Measurements from ENCODE around the gene BABAM2.

BABAM2 gene

GRCh38 chr2:28163627-28164279 is 273.2 kb downstream of the BABAM2 start:
- TF ChIP-seq SCRT2 (tag by site-specific recombination; IDR thresholded peaks at IDR 0.05) (peak; percentile 72), IKZF3 (tag by site-specific recombination; IDR thresholded peaks at IDR 0.05) (no peak), ZNF175 (tag by site-specific recombination; IDR thresholded peaks at IDR 0.05) (no peak), ZNF121 (tag by site-specific recombination; IDR thresholded peaks at IDR 0.05) (no peak)
- ChIA-PET CTCF (interaction anchor here (0.9 kb wide), 1 partner anchor 8 kb away, joined by 6 read pairs; no protein-coding TSS in a partner anchor), POLR2A (no interaction called here)
- Histone ChIP-seq H3K4me1 (ENCODE audit: control insufficient read depth, insufficient read depth, low read length) (peaks cover 6% of the 10 kb centered on the region; the same call in 1 of the 2 replicates), H3K4me3 (ENCODE audit: low read depth, low read length) (no peak overlapping the region), H3K36me3 (ENCODE audit: control insufficient read depth in 2 of 2, insufficient read depth in 1 of 2, low read length in 2 of 2) (no peaks in the 10 kb centered on the region), H3K9me3 (ENCODE audit: control insufficient read depth, insufficient read depth, low read depth, low read length) (no peaks in the 10 kb centered on the region), H3K27ac (ENCODE audit: extremely low read depth, low read depth, low read length) (no peak overlapping the region)

- Histone ChIP-seq H3K36me3 (ENCODE audit: control insufficient read depth in 2 of 2, insufficient read depth in 1 of 2, low read length in 2 of 2) (no peaks in the 10 kb centered on the region), H3K9me3 (ENCODE audit: control insufficient read depth, insufficient read depth, low read depth, low read length) (no peaks in the 10 kb centered on the region), H3K27ac (ENCODE audit: extremely low read depth, low read depth, low read length) (no peak overlapping the region), H3K4me1 (ENCODE audit: control insufficient read depth, insufficient read depth, low read length) (peaks cover 6% of the 10 kb centered on the region; the same call in 1 of the 2 replicates), H3K4me3 (ENCODE audit: low read depth, low read length) (no peak overlapping the region)
- ChIA-PET POLR2A (no interaction called here), CTCF (interaction anchor here (0.9 kb wide), 1 partner anchor 9 kb away, joined by 6 read pairs; no protein-coding TSS in a partner anchor)
- TF ChIP-seq FEZF1 (tag by site-specific recombination; IDR thresholded peaks at IDR 0.05) (peak; percentile 76), ZNF2 (tag by site-specific recombination; IDR thresholded peaks at IDR 0.05) (no peak), MEIS1 (CRISPR knock-in tag; IDR thresholded peaks at IDR 0.05; ENCODE audit: borderline replicate concordance) (no peak), ZNF138 (tag by site-specific recombination; IDR thresholded peaks at IDR 0.05; ENCODE audit: borderline replicate concordance) (no peak), PRDM6 (tag by site-specific recombination; IDR thresholded peaks at IDR 0.05) (peak; percentile 73), ZNF214 (tag by site-specific recombination; IDR thresholded peaks at IDR 0.05; ENCODE audit: borderline replicate concordance) (no peak)
These were observed 273.8 kb downstream of the BABAM2 start for GRCh38 chr2:28164280-28164801.

- TF ChIP-seq WT1 (tag by site-specific recombination; IDR thresholded peaks at IDR 0.05) (no peak), ZBTB10 (tag by site-specific recombination; IDR thresholded peaks at IDR 0.05) (no peak)
- Histone ChIP-seq H3K9me3 (ENCODE audit: control insufficient read depth, insufficient read depth, low read depth, low read length) (no peaks in the 10 kb centered on the region), H3K4me3 (ENCODE audit: low read depth, low read length) (no peak overlapping the region), H3K4me1 (ENCODE audit: control insufficient read depth, insufficient read depth, low read length) (peaks cover 6% of the 10 kb centered on the region; the same call in 1 of the 2 replicates), H3K36me3 (ENCODE audit: control insufficient read depth in 2 of 2, insufficient read depth in 1 of 2, low read length in 2 of 2) (no peaks in the 10 kb centered on the region), H3K27ac (ENCODE audit: extremely low read depth, low read depth, low read length) (no peak overlapping the region)
- ChIA-PET POLR2A (no interaction called here), CTCF (interaction anchor here (0.9 kb wide), 1 partner anchor 10 kb away, joined by 6 read pairs; no protein-coding TSS in a partner anchor)
These were observed 274.6 kb downstream of the BABAM2 start for GRCh38 chr2:28165087-28165635.

- no peaks in the 10 kb centered on the region for H3K36me3 ChIP-seq (ENCODE audit: control insufficient read depth in 2 of 2, insufficient read depth in 1 of 2, low read length in 2 of 2)
- no peak overlapping the region for H3K4me3 ChIP-seq (ENCODE audit: low read depth, low read length)
- H3K9me3 ChIP-seq (ENCODE audit: control insufficient read depth, insufficient read depth, low read depth, low read length) = no peaks in the 10 kb centered on the region
- H3K27ac ChIP-seq (ENCODE audit: extremely low read depth, low read depth, low read length) = no peak overlapping the region
- CTCF ChIA-PET = interaction anchor here (0.5 kb wide), 1 partner anchor 1948 kb away, joined by 3 read pairs; no protein-coding TSS in a partner anchor
- POLR2A ChIA-PET = no interaction called here
- peaks cover 6% of the 10 kb centered on the region; the same call in 1 of the 2 replicates for H3K4me1 ChIP-seq (ENCODE audit: control insufficient read depth, insufficient read depth, low read length)
- no peak for TF ChIP-seq ZNF10 (tag by site-specific recombination; IDR thresholded peaks at IDR 0.05)
- no peak for TF ChIP-seq ZNF785 (tag by site-specific recombination; IDR thresholded peaks at IDR 0.05)
- TF ChIP-seq OVOL3 (tag by site-specific recombination; IDR thresholded peaks at IDR 0.05) = no peak
- no peak for TF ChIP-seq KLF16 (tag by site-specific recombination; IDR thresholded peaks at IDR 0.05)
- no peak for TF ChIP-seq ZNF426 (tag by site-specific recombination; IDR thresholded peaks at IDR 0.05)
- no peak for TF ChIP-seq ZNF561 (tag by site-specific recombination; IDR thresholded peaks at IDR 0.05; ENCODE audit: borderline replicate concordance)
- TF ChIP-seq YY2 (tag by site-specific recombination; IDR thresholded peaks at IDR 0.05) = no peak
- no peak for TF ChIP-seq ZNF623 (tag by site-specific recombination; IDR thresholded peaks at IDR 0.05)
- no peak for TF ChIP-seq ZSCAN30 (tag by site-specific recombination; IDR thresholded peaks at IDR 0.05)
- no peak for TF ChIP-seq SCRT1 (tag by site-specific recombination; IDR thresholded peaks at IDR 0.05; ENCODE audit: borderline replicate concordance)
- TF ChIP-seq ZNF157 (tag by site-specific recombination; IDR thresholded peaks at IDR 0.05) = no peak
These were observed 276.4 kb downstream of the BABAM2 start for GRCh38 chr2:28166956-28167355.
